ENCODE data around the gene NADSYN1.

- no peak for TF ChIP-seq POLR2A (IDR thresholded peaks at IDR 0.05)
- no peak for TF ChIP-seq EP300 (IDR thresholded peaks at IDR 0.05)
- no peak for TF ChIP-seq CTCF (IDR thresholded peaks at IDR 0.05)
These were observed 8.7 kb downstream of the NADSYN1 start for GRCh38 chr11:71461696-71462095.

Measured in tibial nerve (tissue), 4 donors.